Muscle layer of duodenum (tissue), 2 donors: Measurements from ENCODE around the gene SRI.

Experiments
- H3K27ac ChIP-seq: one replicate; pipeline ENCODE4 v1.7.0; 2013; ENCODE audit warnings: mild to moderate bottlenecking, low read length
- H3K27me3 ChIP-seq: one replicate; pipeline ENCODE4 v1.7.0; 2013; ENCODE audit warnings: low read depth, mild to moderate bottlenecking, control low read depth, low read length
- H3K36me3 ChIP-seq, 2 donors: one replicate each; pipeline ENCODE4 v1.7.0; 2013; ENCODE audit warnings: low read length in 2 of 2, control low read depth in 1 of 2, mild to moderate bottlenecking in 1 of 2; ENCODE audit not compliant: insufficient read depth in 2 of 2, control insufficient read depth in 1 of 2
- H3K4me1 ChIP-seq, 2 donors: one replicate each; pipeline ENCODE4 v1.7.0; 2013; ENCODE audit warnings: low read length in 2 of 2, mild to moderate bottlenecking in 2 of 2, control low read depth in 1 of 2, moderate library complexity in 1 of 2; ENCODE audit not compliant: insufficient read depth in 2 of 2, control insufficient read depth in 1 of 2
- H3K4me3 ChIP-seq, 2 donors: one replicate each; pipeline ENCODE4 v1.7.0; 2013; ENCODE audit warnings: low read length in 2 of 2, low read depth in 1 of 2, mild to moderate bottlenecking in 1 of 2
- H3K9me3 ChIP-seq, 2 donors: one replicate each; pipeline ENCODE4 v1.7.0; 2013; ENCODE audit warnings: low read length in 2 of 2, control low read depth in 1 of 2, mild to moderate bottlenecking in 1 of 2; ENCODE audit not compliant: control insufficient read depth in 1 of 2
- donor health status: healthy.

Gene SRI

DNA sequence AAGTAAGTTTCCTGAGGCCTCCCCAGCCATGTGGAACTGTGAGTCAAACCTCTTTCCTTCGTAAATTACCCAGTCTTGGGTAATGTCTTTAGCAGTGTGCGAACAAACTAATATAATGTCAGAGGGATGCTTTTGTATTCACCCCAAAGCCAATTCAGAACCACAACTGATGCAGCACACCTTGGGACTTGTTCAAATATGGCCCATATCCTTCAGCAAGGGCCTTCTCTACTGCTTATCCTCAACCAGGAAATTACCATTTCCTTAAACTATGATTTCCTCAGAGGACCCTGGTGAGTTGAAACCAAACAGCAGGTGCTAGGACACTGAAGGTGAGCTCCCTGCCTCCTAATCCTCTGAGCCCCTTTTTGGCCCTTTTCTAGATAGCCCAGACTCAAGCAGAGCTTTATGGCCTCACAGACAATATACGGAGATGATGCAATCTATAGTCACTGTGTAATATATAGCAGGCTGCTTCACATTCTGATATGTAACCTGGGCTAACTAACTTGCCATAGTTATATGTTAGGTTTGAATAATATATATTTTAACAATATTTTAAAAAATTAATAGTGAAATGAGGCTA, 15.2 kb downstream of the SRI start:
- Histone ChIP-seq H3K27me3 (no peaks in the 10 kb centered on the region), H3K4me1 (no peaks in the 10 kb centered on the region), H3K4me3 (no peak overlapping the region), H3K36me3 (peaks cover 46 to 66% of the 10 kb centered on the region in 2 donors), H3K9me3 (no peaks in the 10 kb centered on the region), H3K27ac (no peak overlapping the region)

GRCh38 chr7:88203401-88203800, 16.4 kb downstream of the SRI start:
- no peaks in the 10 kb centered on the region for H3K4me1 ChIP-seq
- no peak overlapping the region for H3K27ac ChIP-seq
- peaks cover 37 to 56% of the 10 kb centered on the region in 2 donors for H3K36me3 ChIP-seq
- no peaks in the 10 kb centered on the region for H3K27me3 ChIP-seq
- no peak overlapping the region for H3K4me3 ChIP-seq
- H3K9me3 ChIP-seq, result no peaks in the 10 kb centered on the region

DNA sequence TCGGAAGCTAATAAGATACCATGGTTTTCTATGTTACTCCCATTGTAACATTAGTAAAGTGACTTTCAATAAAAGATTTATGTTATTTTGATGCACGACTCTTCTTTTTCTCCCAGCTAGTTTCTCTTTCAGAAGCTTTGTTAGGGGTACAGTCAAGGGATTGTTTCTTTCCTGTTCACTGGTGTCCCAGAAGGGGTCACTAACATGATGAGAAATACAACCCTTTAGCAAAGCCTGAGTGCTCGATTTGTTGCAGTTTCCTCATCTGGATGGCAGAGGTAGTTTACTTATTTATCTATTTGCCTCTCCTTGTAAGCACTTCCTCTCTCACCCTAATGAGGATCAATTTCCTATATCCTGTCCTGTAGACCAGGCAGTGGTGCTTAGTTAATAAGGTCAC, 17.0 kb downstream of the SRI start:
- Histone ChIP-seq H3K27me3 (no peaks in the 10 kb centered on the region), H3K36me3 (peaks cover 31 to 50% of the 10 kb centered on the region in 2 donors), H3K4me3 (no peak overlapping the region), H3K9me3 (no peaks in the 10 kb centered on the region), H3K4me1 (no peaks in the 10 kb centered on the region), H3K27ac (no peak overlapping the region)

DNA sequence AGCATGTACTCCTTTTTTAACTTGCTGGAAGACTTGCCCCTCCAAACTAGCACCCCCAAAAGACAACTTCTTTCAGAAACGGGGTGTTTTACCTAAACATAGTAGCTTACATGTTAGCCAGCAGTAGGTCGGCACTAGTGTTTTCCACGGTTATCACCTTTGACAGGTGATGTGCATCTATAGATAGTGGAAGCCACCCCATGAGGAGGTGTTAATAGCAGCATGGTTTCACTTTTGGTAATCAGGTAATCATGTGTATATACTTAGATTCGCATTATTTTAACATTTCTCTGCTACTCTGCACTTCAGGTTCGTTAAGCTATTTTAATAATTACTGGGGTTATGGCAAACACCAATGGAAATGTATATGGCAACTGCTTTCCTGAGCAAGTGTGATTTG, 17.6 kb downstream of the SRI start:
- Histone ChIP-seq H3K27me3 (no peaks in the 10 kb centered on the region), H3K4me1 (no peaks in the 10 kb centered on the region), H3K36me3 (peaks cover 25 to 46% of the 10 kb centered on the region in 2 donors), H3K4me3 (no peak overlapping the region), H3K9me3 (no peaks in the 10 kb centered on the region), H3K27ac (no peak overlapping the region)

GRCh38 chr7:88201305-88201704, 18.5 kb downstream of the SRI start:
- Histone ChIP-seq H3K9me3 (no peaks in the 10 kb centered on the region), H3K27me3 (no peaks in the 10 kb centered on the region), H3K27ac (no peak overlapping the region), H3K4me1 (no peaks in the 10 kb centered on the region), H3K36me3 (peaks cover 19 to 37% of the 10 kb centered on the region in 2 donors), H3K4me3 (no peak overlapping the region)

DNA sequence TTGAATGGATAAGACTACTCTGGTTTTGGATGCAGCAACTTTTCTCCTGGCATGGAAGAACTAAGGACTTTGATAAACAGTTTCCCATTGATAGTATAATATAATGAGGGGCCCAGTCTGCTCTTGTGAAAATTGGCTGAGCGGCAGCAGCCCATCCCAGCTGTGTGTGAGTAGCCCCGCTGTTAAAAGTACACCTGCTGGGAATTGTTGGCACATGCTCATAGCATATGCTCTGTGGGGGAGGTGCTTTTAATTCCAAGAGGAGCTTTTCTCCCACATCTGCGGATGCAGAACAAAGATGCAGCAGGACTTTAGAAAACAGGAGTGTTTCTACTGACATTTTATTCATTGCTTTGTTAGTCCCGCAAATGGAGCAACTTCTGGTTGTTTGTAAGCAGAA, 19.0 kb downstream of the SRI start:
- no peak overlapping the region for H3K4me3 ChIP-seq
- peaks cover 17 to 32% of the 10 kb centered on the region in 2 donors for H3K36me3 ChIP-seq
- H3K4me1 ChIP-seq, result no peaks in the 10 kb centered on the region
- no peaks in the 10 kb centered on the region for H3K9me3 ChIP-seq
- H3K27me3 ChIP-seq, result no peaks in the 10 kb centered on the region
- no peak overlapping the region for H3K27ac ChIP-seq

DNA sequence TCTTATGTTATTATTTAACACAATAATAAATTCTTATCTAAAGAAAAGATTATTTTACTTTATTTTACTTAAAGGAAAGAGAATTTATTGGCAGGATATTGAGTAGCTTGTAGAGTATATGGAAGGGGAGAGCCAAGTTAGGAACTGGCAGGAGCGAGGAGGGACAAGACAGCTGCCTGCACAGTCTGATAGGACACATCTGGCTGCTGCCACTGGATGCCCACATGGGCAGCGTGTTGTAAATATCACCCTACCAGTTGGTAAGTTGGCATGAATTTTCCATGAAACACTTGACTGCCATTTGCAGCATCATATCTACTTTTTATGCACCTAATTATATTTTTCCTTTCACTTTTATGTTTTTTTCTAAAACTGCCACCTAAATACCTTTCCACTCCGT, 19.6 kb downstream of the SRI start:
- H3K27ac ChIP-seq, result no peak overlapping the region
- H3K4me3 ChIP-seq, result no peak overlapping the region
- no peaks in the 10 kb centered on the region for H3K4me1 ChIP-seq
- peaks cover 16 to 26% of the 10 kb centered on the region in 2 donors for H3K36me3 ChIP-seq
- H3K9me3 ChIP-seq, result no peaks in the 10 kb centered on the region
- H3K27me3 ChIP-seq, result no peaks in the 10 kb centered on the region

GRCh38 chr7:88191911-88192310, 27.9 kb downstream of the SRI start:
- Histone ChIP-seq H3K36me3 (no peaks in the 10 kb centered on the region), H3K27ac (no peak overlapping the region), H3K9me3 (no peaks in the 10 kb centered on the region), H3K4me1 (no peaks in the 10 kb centered on the region), H3K4me3 (no peak overlapping the region), H3K27me3 (no peaks in the 10 kb centered on the region)

DNA sequence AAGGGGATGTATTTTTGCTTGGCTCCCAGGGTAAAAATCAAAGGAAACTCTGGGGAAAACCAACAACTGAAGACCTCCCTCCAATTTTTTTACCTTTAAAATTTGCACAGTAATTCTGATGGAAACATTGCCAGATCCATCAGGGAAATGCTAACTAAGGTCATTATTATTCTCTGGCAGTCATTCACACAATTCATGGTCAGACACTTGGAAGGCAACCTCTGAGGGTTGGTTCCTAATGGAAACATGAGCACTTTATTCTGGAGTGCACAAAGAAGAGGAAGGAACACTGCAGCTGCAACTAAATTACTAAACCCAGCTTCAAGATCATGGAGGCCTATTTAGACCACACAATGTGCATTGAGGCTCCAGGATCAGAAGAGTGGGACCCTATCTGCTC, 34.2 kb downstream of the SRI start:
- Histone ChIP-seq H3K27me3 (no peaks in the 10 kb centered on the region), H3K4me1 (no peaks in the 10 kb centered on the region), H3K36me3 (no peaks in the 10 kb centered on the region), H3K9me3 (no peaks in the 10 kb centered on the region), H3K27ac (no peak overlapping the region), H3K4me3 (no peak overlapping the region)

DNA sequence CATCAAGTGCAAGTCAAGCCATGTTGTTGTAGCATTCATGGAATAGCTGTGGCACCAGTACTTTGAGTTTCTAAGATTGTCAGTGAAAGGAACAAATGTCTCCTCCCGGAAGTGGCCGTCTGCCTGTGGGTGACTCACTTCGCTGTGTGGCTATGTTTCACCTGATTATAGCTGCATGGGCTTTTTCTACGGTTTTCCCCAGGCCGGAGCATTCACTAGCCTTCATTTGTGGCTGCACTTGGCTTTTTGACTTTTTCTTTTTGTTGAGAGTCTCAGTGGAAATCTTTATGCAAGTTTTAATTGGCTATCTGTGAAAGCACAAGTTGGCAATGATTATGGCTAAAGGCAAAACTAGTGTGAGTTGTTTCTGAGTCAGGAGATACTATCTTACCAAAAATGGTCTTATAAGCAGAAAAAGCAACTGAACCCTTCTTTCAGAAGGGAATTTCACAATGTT, 35.0 kb downstream of the SRI start:
- Histone ChIP-seq H3K9me3 (no peaks in the 10 kb centered on the region), H3K27ac (no peak overlapping the region), H3K27me3 (no peaks in the 10 kb centered on the region), H3K4me3 (no peak overlapping the region), H3K36me3 (no peaks in the 10 kb centered on the region), H3K4me1 (no peaks in the 10 kb centered on the region)

- H3K9me3 ChIP-seq, result no peaks in the 10 kb centered on the region
- H3K4me1 ChIP-seq, result no peaks in the 10 kb centered on the region
- H3K27ac ChIP-seq, result no peak overlapping the region
- no peaks in the 10 kb centered on the region for H3K27me3 ChIP-seq
- H3K36me3 ChIP-seq, result no peaks in the 10 kb centered on the region
- no peak overlapping the region for H3K4me3 ChIP-seq
Measured at GRCh38 chr7:88183051-88183450, 36.8 kb downstream of the SRI start.

DNA sequence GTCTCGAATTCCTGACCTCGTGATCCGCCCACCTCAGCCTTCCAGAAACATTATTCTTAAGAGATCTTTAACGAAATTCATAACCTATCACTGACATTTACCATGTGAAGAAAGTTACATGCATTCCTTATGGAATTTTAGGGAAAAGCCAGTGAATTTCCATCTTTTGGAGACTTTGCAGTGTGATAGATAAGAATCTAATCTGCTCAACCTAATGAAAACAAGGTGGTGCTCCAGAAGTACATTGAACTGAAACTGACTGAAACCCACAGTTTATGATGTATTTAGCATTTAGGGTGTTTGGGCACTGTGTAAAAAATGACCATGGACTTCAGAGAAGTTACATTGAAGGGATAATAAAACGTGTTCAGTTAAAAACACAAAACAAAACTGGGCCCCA, 43.6 kb downstream of the SRI start:
- Histone ChIP-seq H3K9me3 (no peaks in the 10 kb centered on the region), H3K27ac (no peak overlapping the region), H3K4me3 (no peak overlapping the region), H3K36me3 (no peaks in the 10 kb centered on the region), H3K27me3 (no peaks in the 10 kb centered on the region), H3K4me1 (no peaks in the 10 kb centered on the region)
